Measurements from ENCODE around the gene EYA4.
A peak's percentile ranks its signal among the peaks of the same experiment; 100 is the strongest.

EYA4 gene

DNA sequence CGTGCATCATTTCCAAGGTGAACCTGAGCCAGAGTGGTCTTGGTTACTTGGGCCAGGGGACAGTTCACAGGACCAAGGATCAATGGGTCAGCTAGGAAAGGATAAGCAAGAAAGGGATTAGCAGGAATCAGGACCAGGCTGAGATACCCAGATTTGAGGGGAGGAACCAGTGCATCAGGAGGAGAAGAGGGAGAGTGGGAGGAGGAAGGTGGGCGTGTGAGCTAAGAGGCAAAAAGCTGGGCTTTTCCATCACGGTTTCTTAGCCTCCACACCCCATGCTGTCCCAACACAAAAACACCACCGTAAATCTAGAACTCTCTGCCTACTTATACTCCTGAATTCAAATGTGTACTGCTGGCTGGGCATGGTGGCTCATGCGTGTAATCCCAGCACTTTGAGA, 27.5 kb downstream of the EYA4 start:
- no peak overlapping the region for H3K27ac ChIP-seq
- TF ChIP-seq ZFX (IDR thresholded peaks at IDR 0.05; ENCODE audit: borderline replicate concordance): no peak
- TF ChIP-seq, protein P1, sequence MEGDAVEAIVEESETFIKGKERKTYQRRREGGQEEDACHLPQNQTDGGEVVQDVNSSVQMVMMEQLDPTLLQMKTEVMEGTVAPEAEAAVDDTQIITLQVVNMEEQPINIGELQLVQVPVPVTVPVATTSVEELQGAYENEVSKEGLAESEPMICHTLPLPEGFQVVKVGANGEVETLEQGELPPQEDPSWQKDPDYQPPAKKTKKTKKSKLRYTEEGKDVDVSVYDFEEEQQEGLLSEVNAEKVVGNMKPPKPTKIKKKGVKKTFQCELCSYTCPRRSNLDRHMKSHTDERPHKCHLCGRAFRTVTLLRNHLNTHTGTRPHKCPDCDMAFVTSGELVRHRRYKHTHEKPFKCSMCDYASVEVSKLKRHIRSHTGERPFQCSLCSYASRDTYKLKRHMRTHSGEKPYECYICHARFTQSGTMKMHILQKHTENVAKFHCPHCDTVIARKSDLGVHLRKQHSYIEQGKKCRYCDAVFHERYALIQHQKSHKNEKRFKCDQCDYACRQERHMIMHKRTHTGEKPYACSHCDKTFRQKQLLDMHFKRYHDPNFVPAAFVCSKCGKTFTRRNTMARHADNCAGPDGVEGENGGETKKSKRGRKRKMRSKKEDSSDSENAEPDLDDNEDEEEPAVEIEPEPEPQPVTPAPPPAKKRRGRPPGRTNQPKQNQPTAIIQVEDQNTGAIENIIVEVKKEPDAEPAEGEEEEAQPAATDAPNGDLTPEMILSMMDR (IDR thresholded peaks at IDR 0.05): no peak

- H3K27ac ChIP-seq: no peak overlapping the region
- TF ChIP-seq, protein P1 (IDR thresholded peaks at IDR 0.05): no peak
- TF ChIP-seq ZFX (IDR thresholded peaks at IDR 0.05; ENCODE audit: borderline replicate concordance): no peak
These were observed 33.7 kb downstream of the EYA4 start for GRCh38 chr6:133274813-133275212.

GRCh38 chr6:133275213-133275612, 34.1 kb downstream of the EYA4 start:
- H3K27ac ChIP-seq: no peak overlapping the region
- no peak for TF ChIP-seq ZFX (IDR thresholded peaks at IDR 0.05; ENCODE audit: borderline replicate concordance)
- TF ChIP-seq, protein P1 (IDR thresholded peaks at IDR 0.05): no peak

- no peak for TF ChIP-seq ZFX (IDR thresholded peaks at IDR 0.05; ENCODE audit: borderline replicate concordance)
- TF ChIP-seq, protein P1 (IDR thresholded peaks at IDR 0.05): no peak
These were observed 36.2 kb downstream of the EYA4 start for GRCh38 chr6:133277228-133277899.

DNA sequence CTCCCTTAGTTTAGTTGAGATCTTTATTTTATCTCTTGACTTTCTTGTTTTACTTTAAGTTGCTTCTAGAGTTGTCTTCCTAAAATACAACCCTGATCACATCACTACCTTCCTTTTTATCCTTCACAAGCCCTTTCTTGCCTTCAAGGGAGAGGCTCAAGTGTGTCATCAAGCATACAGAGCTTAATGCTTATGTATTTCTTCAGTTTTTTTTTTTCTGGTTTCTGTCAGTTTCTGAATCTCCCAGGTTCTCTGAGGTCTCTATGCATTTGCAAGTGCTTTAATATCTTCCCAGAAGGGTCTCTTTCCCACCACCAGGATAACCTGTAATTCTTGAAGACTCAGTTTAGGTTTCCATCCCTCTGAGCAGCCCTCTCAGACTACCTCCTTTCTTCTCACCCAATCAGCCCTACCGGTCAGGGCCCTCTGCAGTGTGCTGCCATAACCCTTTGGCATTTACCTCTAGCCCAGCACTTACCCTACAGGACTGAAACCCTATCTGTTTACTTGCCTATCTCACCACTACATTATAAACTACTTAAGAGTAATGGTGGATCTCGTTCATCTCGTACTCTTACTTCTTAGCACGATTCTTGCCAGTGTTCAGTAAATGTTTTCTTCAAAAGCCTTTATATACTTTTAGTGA, 36.9 kb downstream of the EYA4 start:
- no peak overlapping the region for H3K27ac ChIP-seq
- TF ChIP-seq, protein P1 (IDR thresholded peaks at IDR 0.05): no peak
- TF ChIP-seq ZFX (IDR thresholded peaks at IDR 0.05; ENCODE audit: borderline replicate concordance): no peak

More at GRCh38 chr6:133277228-133277899, 36.2 kb downstream of the EYA4 start:
- no peak overlapping the region for H3K27ac ChIP-seq

DNA sequence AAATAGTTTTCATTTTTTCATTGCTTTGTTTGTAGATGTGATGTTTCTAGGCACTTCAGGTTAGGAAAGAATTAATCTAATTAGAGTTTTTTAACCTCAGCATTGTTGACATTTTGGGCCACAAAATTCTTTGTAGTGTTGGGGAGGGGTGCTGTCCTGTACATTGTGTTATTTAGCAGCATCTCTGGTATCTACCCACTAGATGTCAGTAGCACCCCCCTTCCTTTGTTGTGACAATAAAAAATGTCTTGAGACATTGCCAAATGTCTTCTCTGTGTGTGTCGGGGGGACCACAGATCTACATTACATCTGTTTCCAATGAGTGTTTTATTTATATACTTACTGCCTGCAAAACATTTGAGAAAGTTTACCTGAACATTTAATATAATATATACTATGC, 45.6 kb downstream of the EYA4 start:
- no peak overlapping the region for H3K27ac ChIP-seq
- TF ChIP-seq, protein P1 (IDR thresholded peaks at IDR 0.05): peak; percentile 44
- no peak for TF ChIP-seq ZFX (IDR thresholded peaks at IDR 0.05; ENCODE audit: borderline replicate concordance)

DNA sequence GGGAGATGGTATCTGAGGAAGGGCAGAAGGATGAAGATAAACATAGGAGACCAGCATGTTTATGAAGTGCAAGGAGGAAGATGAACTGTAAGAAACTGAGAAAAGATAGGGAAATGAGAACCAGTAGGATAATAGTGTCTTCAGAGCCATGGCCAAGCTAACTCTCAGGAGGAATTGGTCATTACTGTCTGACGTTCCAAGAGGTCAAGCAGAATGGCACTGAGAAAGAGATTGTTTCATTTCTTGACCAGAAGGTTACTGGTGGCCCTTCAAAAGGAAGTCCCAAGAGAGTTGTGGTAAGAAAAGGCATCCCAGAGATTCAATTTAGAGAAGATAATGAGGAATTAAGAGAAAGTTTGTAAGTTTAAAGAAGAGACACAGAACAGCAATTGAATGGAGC, 47.5 kb downstream of the EYA4 start:
- TF ChIP-seq, protein P1 (IDR thresholded peaks at IDR 0.05): no peak
- no peak for TF ChIP-seq ZFX (IDR thresholded peaks at IDR 0.05; ENCODE audit: borderline replicate concordance)
- H3K27ac ChIP-seq: no peak overlapping the region

All from 22Rv1 (cell line).